ENCODE measurements around the gene BCL11B.

DNA sequence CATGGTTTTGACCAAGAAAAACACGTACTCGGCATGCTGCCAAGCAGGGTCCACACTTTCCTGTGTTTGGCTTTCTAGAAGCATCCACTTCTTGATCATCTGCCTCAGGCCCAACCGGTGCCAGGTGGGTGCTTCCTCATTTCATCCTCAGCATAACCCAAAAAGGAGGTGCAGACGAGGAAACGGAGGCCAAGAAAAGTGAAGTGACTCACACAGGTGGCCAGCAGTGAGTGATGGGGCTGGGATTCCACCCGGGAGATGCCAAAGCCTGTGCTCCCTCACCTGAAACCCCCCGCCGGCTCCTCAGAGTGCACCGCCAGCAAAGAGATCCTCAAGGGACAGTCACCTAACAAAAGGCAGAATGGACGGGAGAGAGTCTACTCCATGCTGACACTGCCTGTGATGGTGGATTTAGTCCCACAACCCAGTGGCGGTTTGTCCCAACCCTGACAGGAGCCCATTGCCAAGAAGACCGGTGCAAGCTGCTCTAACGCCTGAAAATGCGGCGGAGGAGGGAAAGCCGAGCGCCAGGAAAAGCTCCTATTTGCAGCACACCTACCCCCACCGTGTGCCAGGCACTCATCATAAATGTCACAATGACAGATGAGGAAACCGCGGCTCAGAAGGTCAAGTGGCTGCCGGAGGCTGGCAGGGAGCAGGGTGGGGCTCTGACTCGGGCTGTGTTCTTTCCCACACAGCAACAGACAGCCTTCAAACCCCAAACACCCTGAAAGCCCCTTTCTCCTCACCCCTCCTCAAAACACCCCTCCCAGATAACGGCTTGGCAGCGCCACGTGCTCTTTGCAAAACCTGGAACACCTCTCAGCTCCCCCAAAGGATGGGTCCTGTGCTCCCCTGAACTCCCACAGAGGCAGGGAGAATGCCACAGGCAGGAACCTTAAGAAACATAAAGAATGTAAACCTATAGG lies 18.8 kb downstream of the BCL11B start:
- TF ChIP-seq, protein P1, sequence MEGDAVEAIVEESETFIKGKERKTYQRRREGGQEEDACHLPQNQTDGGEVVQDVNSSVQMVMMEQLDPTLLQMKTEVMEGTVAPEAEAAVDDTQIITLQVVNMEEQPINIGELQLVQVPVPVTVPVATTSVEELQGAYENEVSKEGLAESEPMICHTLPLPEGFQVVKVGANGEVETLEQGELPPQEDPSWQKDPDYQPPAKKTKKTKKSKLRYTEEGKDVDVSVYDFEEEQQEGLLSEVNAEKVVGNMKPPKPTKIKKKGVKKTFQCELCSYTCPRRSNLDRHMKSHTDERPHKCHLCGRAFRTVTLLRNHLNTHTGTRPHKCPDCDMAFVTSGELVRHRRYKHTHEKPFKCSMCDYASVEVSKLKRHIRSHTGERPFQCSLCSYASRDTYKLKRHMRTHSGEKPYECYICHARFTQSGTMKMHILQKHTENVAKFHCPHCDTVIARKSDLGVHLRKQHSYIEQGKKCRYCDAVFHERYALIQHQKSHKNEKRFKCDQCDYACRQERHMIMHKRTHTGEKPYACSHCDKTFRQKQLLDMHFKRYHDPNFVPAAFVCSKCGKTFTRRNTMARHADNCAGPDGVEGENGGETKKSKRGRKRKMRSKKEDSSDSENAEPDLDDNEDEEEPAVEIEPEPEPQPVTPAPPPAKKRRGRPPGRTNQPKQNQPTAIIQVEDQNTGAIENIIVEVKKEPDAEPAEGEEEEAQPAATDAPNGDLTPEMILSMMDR (IDR thresholded peaks at IDR 0.05; ENCODE audit: poor library complexity) = no peak
- TF ChIP-seq EZH2 (IDR thresholded peaks at IDR 0.05; ENCODE audit: borderline replicate concordance) (no peak), EZH2phosphoT487 (IDR thresholded peaks at IDR 0.05; ENCODE audit: low read depth, severe bottlenecking, unreplicated experiment) (no peak)
